K562 (cell line): ENCODE results near the gene NDUFV2. TPM values are rescaled to one million over a fixed set of nuclear protein-coding genes. Genes with fewer than 3 reads are reported as not detected.

ENCODE experiments used
- ATAC-seq: fragments of 200-7000 bp; cut with Tn5 transposase; 3 replicates; pipeline ENCODE4 v1.9.1; 2020; ENCODE audit warnings: moderate library complexity
- BruUV-seq: library from RNA; stranded (reverse); fragments of 400-500 nt; replicated peaks from 2 replicates; lab custom pipeline; 2021; lab: Mats Ljungman, UMichigan
- CTCF ChIA-PET: fragments of 300-600 bp; formaldehyde crosslinking; extraction: SDS; loops from one replicate; lab custom pipeline; 2021; ENCODE audit warnings: low intra/inter-chr PET ratio; lab: Yijun Ruan, JAX
- POLR2A ChIA-PET: fragments of 300-600, 350-650 bp; sonication (Branson Sonifier 250); formaldehyde crosslinking; extraction: SDS; loops from one replicate; lab custom pipeline; 2021; ENCODE audit warnings: antibody characterized with exemption, inconsistent platforms; lab: Yijun Ruan, JAX
- DNase-seq, 4 experiments: peaks; one replicate each; pipeline versions ENCODE4 v3.0.0 to v3.0.0-alpha.2; 2011 to 2018; ENCODE audit warnings: low spot score in 3 of 4, mixed read lengths in 3 of 4; ENCODE audit errors: extremely low read depth in 1 of 4
- FAIRE-seq: peaks from 2 replicates; lab custom pipeline; 2011; peaks lifted over from hg19 to GRCh38; lab: Jason Lieb, UNC
- H2AFZ ChIP-seq: 2 replicates; pipeline ENCODE4 v1.6.0; 2011; ENCODE audit warnings: low read depth, low read length, control low read depth, inconsistent platforms
- H3K27ac ChIP-seq: fragments of 200-600 bp; 3 replicates; pipeline ENCODE4 v1.8.0; 2011; ENCODE audit warnings: low read depth, mild to moderate bottlenecking, control low read depth, inconsistent platforms, low read length, moderate library complexity, mixed read lengths; ENCODE audit errors: extremely low read depth
- H3K27me3 ChIP-seq, 2 experiments: fragments of 300-600 bp in 1 of 2; 2 replicates in 1 of 2; 3 replicates in 1 of 2; pipeline versions ENCODE4 v1.6.0 to v1.8.0; 2011; ENCODE audit warnings: inconsistent platforms in 2 of 2, low read length in 2 of 2, mild to moderate bottlenecking in 1 of 2, mixed read lengths in 1 of 2, moderate library complexity in 1 of 2; ENCODE audit not compliant: control insufficient read depth in 2 of 2, insufficient read depth in 2 of 2
- H3K36me3 ChIP-seq: fragments of 300-600 bp; 3 replicates; pipeline ENCODE4 v1.8.0; 2011; ENCODE audit warnings: mild to moderate bottlenecking, low read length, inconsistent platforms; ENCODE audit not compliant: control insufficient read depth, insufficient read depth
- H3K4me1 ChIP-seq, 2 experiments: fragments of 200-600 bp in 1 of 2; replicated peaks in 1 of 2; 2 replicates in 1 of 2; 3 replicates in 1 of 2; pipeline versions ENCODE4 v1.5.1 to v1.8.0; 2011; ENCODE audit warnings: inconsistent platforms in 2 of 2, low read length in 2 of 2, mild to moderate bottlenecking in 1 of 2, mixed read lengths in 1 of 2, moderate library complexity in 1 of 2; ENCODE audit not compliant: control insufficient read depth in 2 of 2, insufficient read depth in 2 of 2
- H3K4me2 ChIP-seq: 2 replicates; pipeline ENCODE4 v1.6.1; 2011; ENCODE audit warnings: low read length, control low read depth, inconsistent platforms, mixed read lengths; ENCODE audit not compliant: insufficient read depth
- H3K4me3 ChIP-seq: fragments of 200-600 bp; sonication (generic), shearing (Covaris generic); 2 replicates; pipeline ENCODE4 v1.5.1; 2016; ENCODE audit warnings: control low read depth, inconsistent platforms
- H3K79me2 ChIP-seq: fragments of 200-600 bp; 3 replicates; pipeline ENCODE4 v1.8.0; 2011; ENCODE audit warnings: low read length, inconsistent platforms; ENCODE audit not compliant: control insufficient read depth, insufficient read depth
- H3K9ac ChIP-seq, 2 experiments: 2 replicates each; pipeline versions ENCODE4 v1.6.0 to v1.6.1; 2011; ENCODE audit warnings: low read depth in 2 of 2, low read length in 2 of 2, control low read depth in 1 of 2, inconsistent platforms in 1 of 2, mild to moderate bottlenecking in 1 of 2, mixed read lengths in 1 of 2; ENCODE audit not compliant: insufficient read depth in 1 of 2
- H3K9me1 ChIP-seq: one replicate; pipeline ENCODE4 v1.6.0; 2011; ENCODE audit warnings: inconsistent platforms, mild to moderate bottlenecking, low read length, moderate library complexity; ENCODE audit not compliant: control insufficient read depth, insufficient read depth
- H3K9me3 ChIP-seq: replicated peaks from 2 replicates; pipeline ENCODE4 v1.5.1; 2011; ENCODE audit warnings: low read depth, low read length, inconsistent platforms; ENCODE audit not compliant: control insufficient read depth, insufficient read depth
- H4K20me1 ChIP-seq: replicated peaks from 2 replicates; pipeline ENCODE4 v1.6.1; 2011; ENCODE audit warnings: low read length, inconsistent platforms, mixed read lengths; ENCODE audit not compliant: control insufficient read depth, insufficient read depth
- C11orf30 ChIP-seq: fragments of 450-650 bp; IDR thresholded peaks from 2 replicates; pipeline ENCODE4 v1.6.1; 2016; ENCODE audit warnings: low read depth, mild to moderate bottlenecking
- CREB1 ChIP-seq, 2 experiments: sonication (generic) in 1 of 2; formaldehyde crosslinking in 1 of 2; IDR thresholded peaks; 2 replicates each; pipeline versions ENCODE4 v1.6.1 to v1.8.0; 2012 to 2022; ENCODE audit warnings: inconsistent platforms in 1 of 2, mild to moderate bottlenecking in 1 of 2, missing genetic modification reagents in 1 of 2, moderate library complexity in 1 of 2
- CSDE1 ChIP-seq, 2 experiments: fragments of 450-650 bp; IDR thresholded peaks; 2 replicates each; pipeline ENCODE4 v1.6.1; 2016; ENCODE audit warnings: mild to moderate bottlenecking in 1 of 2
- HIVEP1 ChIP-seq: fragments of 250-450 bp; sonication (Bioruptor Pico); IDR thresholded peaks from 2 replicates; pipeline ENCODE4 v1.4.0; 2020; ENCODE audit warnings: mild to moderate bottlenecking
- KHSRP ChIP-seq: fragments of 450-650 bp; IDR thresholded peaks from 2 replicates; pipeline ENCODE4 v1.6.1; 2017
- MAX ChIP-seq: sonication (generic); formaldehyde crosslinking; IDR thresholded peaks from 2 replicates; pipeline ENCODE4 v1.9.0; 2022; ENCODE audit warnings: mild to moderate bottlenecking, missing genetic modification reagents
- MYNN ChIP-seq, 2 experiments: sonication (generic); formaldehyde crosslinking in 1 of 2; IDR thresholded peaks; 2 replicates each; pipeline versions ENCODE4 v1.5.0 to v1.6.1; 2016 to 2020; ENCODE audit warnings: antibody characterized with exemption in 1 of 2, missing genetic modification reagents in 1 of 2
- PML ChIP-seq: IDR thresholded peaks from 2 replicates; pipeline ENCODE4 v1.6.1; 2012; ENCODE audit warnings: low read length, inconsistent platforms
- PTTG1 ChIP-seq: fragments of 450-650 bp; IDR thresholded peaks from 2 replicates; pipeline ENCODE4 v1.6.1; 2016; ENCODE audit warnings: low read depth, mild to moderate bottlenecking, missing genetic modification characterization, missing compliant biosample characterization
- RBM22 ChIP-seq: fragments of 200-400 bp; formaldehyde crosslinking; IDR thresholded peaks from 2 replicates; pipeline ENCODE4 v1.6.1; 2018; ENCODE audit warnings: low read length, low read depth; ENCODE audit not compliant: poor library complexity, severe bottlenecking
- RNF2 ChIP-seq: sonication (generic); IDR thresholded peaks from 2 replicates; pipeline ENCODE4 v1.6.1; 2016
- SP2 ChIP-seq: IDR thresholded peaks from 2 replicates; pipeline ENCODE4 v1.6.1; 2011; ENCODE audit warnings: mild to moderate bottlenecking, low read depth, low read length, moderate library complexity; ENCODE audit not compliant: poor library complexity, severe bottlenecking; ENCODE audit errors: extremely low read depth
- ZNF121 ChIP-seq: sonication (generic); formaldehyde crosslinking; conservative IDR thresholded peaks from 2 replicates; pipeline ENCODE4 v1.8.0; 2022; ENCODE audit warnings: missing genetic modification reagents
- ZNF395 ChIP-seq: fragments of 200-800 bp; sonication (Bioruptor generic); IDR thresholded peaks from 2 replicates; pipeline ENCODE4 v1.6.1; 2017; ENCODE audit warnings: missing genetic modification characterization, missing compliant biosample characterization
- ZNF696 ChIP-seq: fragments of 250-450 bp; sonication (Bioruptor Pico); conservative IDR thresholded peaks from 2 replicates; pipeline ENCODE4 v1.4.0; 2020; ENCODE audit warnings: mild to moderate bottlenecking, moderate library complexity
- ZNF707 ChIP-seq: fragments of 250-450 bp; sonication (Bioruptor Pico); conservative IDR thresholded peaks from 2 replicates; pipeline ENCODE4 v1.8.0; 2022; ENCODE audit warnings: inconsistent platforms, mild to moderate bottlenecking, moderate library complexity
- WGBS: fragments of 100-300 bp; shearing (Covaris generic); methylation state at CpG from one replicate; pipeline ENCODE4 v1.1.6; 2016; ENCODE audit warnings: low coverage, mixed read lengths; ENCODE audit not compliant: insufficient coverage; ENCODE audit errors: missing lambda C conversion rate; 5-methylcytosine and 5-hydroxymethylcytosine counted together
- in situ Hi-C: fragments of 300-500 bp; cut with MboI; formaldehyde crosslinking; loops from 4 replicates; pipeline ENCODE4 v1.15.0; 2018; ENCODE audit warnings: inconsistent platforms, mixed read lengths
- intact Hi-C: fragments of 100-400 bp; cut with micrococcal nuclease; formaldehyde crosslinking; loops from 2 replicates; pipeline ENCODE4 v1.14.2; 2022
- polyA plus RNA-seq, 8 experiments: library from polyadenylated mRNA; depleted of rRNA in 4 of 8; stranded (reverse) in 5 of 8; unstranded in 3 of 8; fragments of >200 nt; fragmentation: Nextera tagmentation in 2 of 8; fragmentation: Illumina TruSeq in 1 of 8; extraction: Ambion mirVana in 2 of 8; extraction: Trizol in 1 of 8; gene quantifications; 2 replicates each; pipeline versions ENCODE4 v1.2.1 to v1.2.3, GENCODE V29; 2011 to 2014; ENCODE audit warnings: inconsistent platforms in 1 of 8, missing spikeins in 1 of 8
- total RNA-seq, 7 experiments: library from RNA; depleted of rRNA in 6 of 7; stranded (reverse); fragments of >200 nt in 6 of 7; fragmentation: Illumina TruSeq in 2 of 7; extraction: Trizol in 2 of 7; gene quantifications; 2 replicates each; pipeline versions ENCODE4 v1.2.1 to v1.2.3, GENCODE V29; 2011 to 2021; ENCODE audit warnings: low replicate concordance in 1 of 7
- TF ChIP-seq, protein P1 (sequence below): fragments of 250-450 bp; sonication (Bioruptor Pico); IDR thresholded peaks from 2 replicates; pipeline ENCODE4 v1.8.0; 2022; ENCODE audit warnings: moderate library complexity, mild to moderate bottlenecking, inconsistent platforms
- TF ChIP-seq, protein P2 (sequence below): fragments of 250-450 bp; sonication (Bioruptor Pico); IDR thresholded peaks from 2 replicates; pipeline ENCODE4 v1.8.0; 2022; ENCODE audit warnings: inconsistent platforms, mild to moderate bottlenecking, moderate library complexity, borderline replicate concordance

Gene NDUFV2
- total and polyA plus RNA-seq, 9 of the 15 experiments (the other 6 are each of a cell fraction or from before 2014, with no cell fraction given), result 213 to 550 (median 384) TPM

DNA sequence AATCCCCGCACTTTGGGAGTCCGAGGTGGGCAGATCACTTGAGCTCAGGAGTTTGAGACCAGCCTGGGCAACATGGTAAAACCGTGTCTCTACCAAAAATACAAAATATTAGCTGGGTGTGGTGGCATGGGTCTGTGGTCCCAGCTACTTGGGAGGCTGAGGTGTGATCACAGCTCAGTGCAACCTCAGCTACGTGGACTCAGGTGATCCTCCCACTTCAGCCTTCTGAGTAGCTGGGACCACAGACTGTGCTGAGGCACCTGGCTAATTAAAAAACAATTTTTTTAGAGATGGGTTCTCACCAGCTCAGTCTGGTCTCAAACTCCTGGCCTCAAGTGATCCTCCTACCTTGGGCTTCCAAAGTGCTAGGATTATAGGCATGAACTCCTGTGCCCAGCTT, 57.5 kb downstream of the NDUFV2 start:
- Histone ChIP-seq H3K4me2 (no peak overlapping the region), H3K79me2 (peaks cover 85% of the 10 kb centered on the region), H3K27ac (no peak overlapping the region), H3K4me3 (no peak overlapping the region), H2AFZ (no peak overlapping the region), H3K9ac (no peak overlapping the region), H3K36me3 (no peaks in the 10 kb centered on the region), H3K9me1 (no peaks in the 10 kb centered on the region), H3K4me1 (peaks cover 0 to 5% of the 10 kb centered on the region in 2 experiments; a peak in 1 of 5 replicates), H4K20me1 (no peaks in the 10 kb centered on the region), H3K27me3 (no peaks in the 10 kb centered on the region), H3K9me3 (peaks cover 15% of the 10 kb centered on the region)
- POLR2A ChIA-PET, result interaction anchor here (1.2 to 1.8 kb wide), 4 partner anchors 11 to 32 kb away, joined by 3 to 11 read pairs (median 4); no protein-coding TSS in a partner anchor
- intact Hi-C loops, result no loop called here
- CTCF ChIA-PET, result no interaction called here
- FAIRE-seq (no peak), DNase-seq (no peak), ATAC-seq (no peak)
- BruUV-seq, result no TSS peak
- in situ Hi-C loops, result no loop called here
- no peak for TF ChIP-seq RBM22
- no peak for TF ChIP-seq KHSRP
- no peak for TF ChIP-seq C11orf30
- TF ChIP-seq MAX (CRISPR knock-in tag), result no peak
- no peak for TF ChIP-seq RNF2
- TF ChIP-seq PML, result no peak
- no peak for TF ChIP-seq CREB1 (IDR thresholded peaks at IDR 0.05)
- no peak for TF ChIP-seq CREB1 (CRISPR knock-in tag; IDR thresholded peaks at IDR 0.05)
- TF ChIP-seq ZNF121 (CRISPR knock-in tag), result no peak
- no peak for TF ChIP-seq ZNF707
- no peak for TF ChIP-seq MYNN (IDR thresholded peaks at IDR 0.05)
- TF ChIP-seq MYNN (CRISPR knock-in tag; IDR thresholded peaks at IDR 0.05), result no peak
- no peak for TF ChIP-seq ZNF696 (CRISPR knock-in tag)
- TF ChIP-seq, protein P1, sequence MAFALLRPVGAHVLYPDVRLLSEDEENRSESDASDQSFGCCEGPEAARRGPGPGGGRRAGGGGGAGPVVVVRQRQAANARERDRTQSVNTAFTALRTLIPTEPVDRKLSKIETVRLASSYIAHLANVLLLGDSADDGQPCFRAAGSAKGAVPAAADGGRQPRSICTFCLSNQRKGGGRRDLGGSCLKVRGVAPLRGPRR (CRISPR knock-in tag), result no peak
- no peak for TF ChIP-seq SP2
- TF ChIP-seq CSDE1 (IDR thresholded peaks at IDR 0.05), result no peak
- TF ChIP-seq ZNF395 (CRISPR knock-in tag), result no peak
- TF ChIP-seq, protein P2, sequence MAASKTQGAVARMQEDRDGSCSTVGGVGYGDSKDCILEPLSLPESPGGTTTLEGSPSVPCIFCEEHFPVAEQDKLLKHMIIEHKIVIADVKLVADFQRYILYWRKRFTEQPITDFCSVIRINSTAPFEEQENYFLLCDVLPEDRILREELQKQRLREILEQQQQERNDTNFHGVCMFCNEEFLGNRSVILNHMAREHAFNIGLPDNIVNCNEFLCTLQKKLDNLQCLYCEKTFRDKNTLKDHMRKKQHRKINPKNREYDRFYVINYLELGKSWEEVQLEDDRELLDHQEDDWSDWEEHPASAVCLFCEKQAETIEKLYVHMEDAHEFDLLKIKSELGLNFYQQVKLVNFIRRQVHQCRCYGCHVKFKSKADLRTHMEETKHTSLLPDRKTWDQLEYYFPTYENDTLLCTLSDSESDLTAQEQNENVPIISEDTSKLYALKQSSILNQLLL, result no peak
- TF ChIP-seq PTTG1 (tag), result no peak
- TF ChIP-seq HIVEP1 (CRISPR knock-in tag), result no peak
- WGBS, result 73% methylated on average over 4 of the region's 4 CpGs
